H1 (cell line): ENCODE data around the gene CXCL14. TPM values are rescaled to one million over a fixed set of nuclear protein-coding genes. Genes with fewer than 3 reads are reported as not detected.

Experiments
- CHD7 ChIP-seq: fragments of 300-600 bp; sonication (generic); IDR thresholded peaks from 2 replicates; pipeline ENCODE4 v1.7.1; 2012; ENCODE audit warnings: low read length, moderate library complexity, mild to moderate bottlenecking, inconsistent platforms; ENCODE audit not compliant: insufficient replicate concordance
- polyA plus RNA-seq, 7 experiments: library from polyadenylated mRNA; depleted of rRNA in 3 of 7; stranded (reverse) in 5 of 7; unstranded in 2 of 7; fragments of >200 nt in 5 of 7; fragments of 200-250 nt in 2 of 7; gene quantifications; 1 replicate in 5 of 7; 2 replicates in 1 of 7; 4 replicates in 1 of 7; pipeline versions ENCODE4 v1.2.1 to v1.2.3, GENCODE V29; 2011 to 2013; ENCODE audit warnings: missing spikeins in 2 of 7, mixed read lengths in 2 of 7
- total RNA-seq: library from RNA; stranded (reverse); fragmentation: NEBNext Ultra II Directional; extraction: Animal tissue kit (Norgen Biotek cat#: 25700); gene quantifications from 2 replicates; pipeline ENCODE4 v1.2.1, GENCODE V29; 2021

CXCL14 gene
- total and polyA plus RNA-seq, 2 of the 8 experiments (the other 6 are each of a cell fraction or from before 2014, with no cell fraction given) = 1.5 to 1.8 TPM

GRCh38 chr5:135533794-135534193 is 45.0 kb downstream of the CXCL14 start (continued):
- no peak for TF ChIP-seq CHD7
